CD14-positive monocyte (primary cell): ENCODE data around the gene NACA2. TPM values are rescaled to one million over a fixed set of nuclear protein-coding genes. Genes with fewer than 3 reads are reported as not detected.
"Not testable (repeated sequence)": the region's sequence is repeated elsewhere in the genome, so short reads cannot be mapped to it uniquely, and the experiment has no call there.

ENCODE experiments used
- DNase-seq, 3 donors: peaks; one replicate each; pipeline ENCODE4 v3.0.0-alpha.2; 2011 to 2022
- H2AFZ ChIP-seq: 2 replicates; pipeline ENCODE4 v1.6.0; 2012; ENCODE audit warnings: mild to moderate bottlenecking, low read depth, low read length, inconsistent platforms; ENCODE audit not compliant: insufficient read depth, poor library complexity, severe bottlenecking
- H3K27ac ChIP-seq, 2 donors: 1 replicate in 1 of 2; 2 replicates in 1 of 2; pipeline ENCODE4 v1.5.1; 2012 to 2013; ENCODE audit warnings: low read length in 2 of 2, control low read depth in 1 of 2, inconsistent platforms in 1 of 2, low read depth in 1 of 2, mild to moderate bottlenecking in 1 of 2
- H3K27me3 ChIP-seq, 2 donors: one replicate each; pipeline versions ENCODE4 v1.6.0 to v1.6.1; 2011 to 2013; ENCODE audit warnings: low read length in 2 of 2; ENCODE audit not compliant: control insufficient read depth in 2 of 2, insufficient read depth in 2 of 2
- H3K36me3 ChIP-seq, 2 donors: replicated peaks in 1 of 2; 1 replicate in 1 of 2; 2 replicates in 1 of 2; pipeline versions ENCODE4 v1.5.1 to v1.6.1; 2012 to 2013; ENCODE audit warnings: low read length in 2 of 2, control low read depth in 1 of 2, inconsistent platforms in 1 of 2, mild to moderate bottlenecking in 1 of 2; ENCODE audit not compliant: insufficient read depth in 2 of 2, control insufficient read depth in 1 of 2
- H3K4me1 ChIP-seq, 2 donors: 1 replicate in 1 of 2; 2 replicates in 1 of 2; pipeline versions ENCODE4 v1.5.1 to v1.6.1; 2012 to 2013; ENCODE audit warnings: low read length in 2 of 2, control low read depth in 1 of 2, inconsistent platforms in 1 of 2, mild to moderate bottlenecking in 1 of 2, moderate library complexity in 1 of 2; ENCODE audit not compliant: insufficient read depth in 2 of 2, control insufficient read depth in 1 of 2
- H3K4me2 ChIP-seq: replicated peaks from 2 replicates; pipeline ENCODE3; 2012; ENCODE audit warnings: low read length, moderate library complexity, mild to moderate bottlenecking; ENCODE audit not compliant: poor library complexity, severe bottlenecking; ENCODE audit errors: extremely low read depth
- H3K4me3 ChIP-seq, 3 experiments: fragments of 200-600 bp in 1 of 3; sonication (generic) in 1 of 3; replicated peaks in 1 of 3; 1 replicate in 2 of 3; 2 replicates in 1 of 3; pipeline ENCODE4 v1.5.1; 2011 to 2013; ENCODE audit warnings: low read length in 3 of 3, mild to moderate bottlenecking in 3 of 3, control low read depth in 2 of 3, low read depth in 2 of 3, inconsistent platforms in 1 of 3, moderate library complexity in 1 of 3
- H3K79me2 ChIP-seq: 2 replicates; pipeline ENCODE4 v1.6.0; 2012; ENCODE audit warnings: mild to moderate bottlenecking, control low read depth, inconsistent platforms, low read length, moderate library complexity; ENCODE audit not compliant: insufficient read depth
- H3K9ac ChIP-seq: 2 replicates; pipeline ENCODE4 v1.6.0; 2017; ENCODE audit warnings: low read length, mild to moderate bottlenecking; ENCODE audit not compliant: insufficient read depth, poor library complexity, severe bottlenecking
- H3K9me3 ChIP-seq, 2 donors: replicated peaks in 1 of 2; 1 replicate in 1 of 2; 2 replicates in 1 of 2; pipeline versions ENCODE4 v1.5.1 to v1.6.1; 2012 to 2013; ENCODE audit warnings: low read length in 2 of 2, control low read depth in 1 of 2; ENCODE audit not compliant: control insufficient read depth in 1 of 2, insufficient read depth in 1 of 2
- H4K20me1 ChIP-seq: 2 replicates; pipeline ENCODE4 v1.6.0; 2012; ENCODE audit warnings: mild to moderate bottlenecking, low read length, control low read depth, moderate library complexity; ENCODE audit not compliant: insufficient read depth
- H3K27ac Mint-ChIP-seq, 7 donors: one replicate each; pipeline ENCODE4 v1.8.0; 2020; ENCODE audit warnings: mild to moderate bottlenecking in 7 of 7, mixed read lengths in 7 of 7, moderate library complexity in 6 of 7, inconsistent platforms in 2 of 7
- H3K27me3 Mint-ChIP-seq, 3 donors: one replicate each; pipeline ENCODE4 v1.8.0; 2021 to 2022; ENCODE audit warnings: low read depth in 3 of 3, mild to moderate bottlenecking in 3 of 3, mixed read lengths in 3 of 3, moderate library complexity in 3 of 3, inconsistent platforms in 1 of 3
- H3K36me3 Mint-ChIP-seq, 2 donors: one replicate each; pipeline ENCODE4 v1.8.0; 2020; ENCODE audit warnings: mixed read lengths in 2 of 2, inconsistent platforms in 1 of 2, mild to moderate bottlenecking in 1 of 2
- H3K4me1 Mint-ChIP-seq: one replicate; pipeline ENCODE4 v1.8.0; 2020; ENCODE audit warnings: mild to moderate bottlenecking, mixed read lengths
- H3K4me3 Mint-ChIP-seq, 2 donors: one replicate each; pipeline ENCODE4 v1.8.0; 2020; ENCODE audit warnings: mild to moderate bottlenecking in 2 of 2, mixed read lengths in 2 of 2, moderate library complexity in 1 of 2
- H3K9me3 Mint-ChIP-seq, 7 donors: one replicate each; pipeline ENCODE4 v1.8.0; 2020 to 2022; ENCODE audit warnings: mixed read lengths in 7 of 7, mild to moderate bottlenecking in 6 of 7, moderate library complexity in 6 of 7, inconsistent platforms in 2 of 7
- CTCF ChIP-seq: fragments of 200-600 bp; IDR thresholded peaks from one replicate; pipeline ENCODE4 v1.8.0; 2022; ENCODE audit warnings: antibody characterized with exemption, mild to moderate bottlenecking
- WGBS: methylation state at CpG from one replicate; pipeline ENCODE4 v1.1.5; 2013; ENCODE audit warnings: missing lambda C conversion rate; ENCODE audit not compliant: insufficient coverage; 5-methylcytosine and 5-hydroxymethylcytosine counted together
- intact Hi-C, 2 donors: fragments of 100-400 bp; cut with micrococcal nuclease; formaldehyde crosslinking; loops; one replicate each; pipeline versions ENCODE4 v1.15.0 to v1.15.1; 2023
- polyA plus RNA-seq, 3 donors: library from polyadenylated mRNA; depleted of rRNA in 1 of 3; unstranded in 2 of 3; stranded (reverse) in 1 of 3; fragments of 300-500 nt in 2 of 3; fragments of >200 nt in 1 of 3; fragmentation: Illumina TruSeq in 2 of 3; gene quantifications; 1 replicate in 2 of 3; 2 replicates in 1 of 3; pipeline ENCODE4 v1.2.3, GENCODE V29; 2012 to 2021

The NACA2 gene
- polyA plus RNA-seq, 3 donors, result not detected

- no peaks in the 10 kb centered on the region for H3K4me1 Mint-ChIP-seq
- Histone ChIP-seq H3K4me1 (no peaks in the 10 kb centered on the region), H3K27ac (no peak overlapping the region), H3K9ac (no peak overlapping the region), H3K4me3 (no peak overlapping the region), H3K36me3 (no peaks in the 10 kb centered on the region), H3K79me2 (no peaks in the 10 kb centered on the region), H3K9me3 (peaks cover 0 to 3% of the 10 kb centered on the region in 2 donors), H4K20me1 (no peaks in the 10 kb centered on the region), H2AFZ (no peak overlapping the region), H3K27me3 (peaks cover 2 to 14% of the 10 kb centered on the region in 2 donors), H3K4me2 (no peak overlapping the region)
- H3K4me3 Mint-ChIP-seq, result no peak overlapping the region
- WGBS, result 67% methylated on average over 3 of the region's 5 CpGs
- peaks cover 3 to 10% (median 5%) of the 10 kb centered on the region in 7 donors for H3K9me3 Mint-ChIP-seq
- no peak overlapping the region for H3K27ac Mint-ChIP-seq
- TF ChIP-seq CTCF, result no peak
- H3K36me3 Mint-ChIP-seq, result no peaks in the 10 kb centered on the region
- intact Hi-C loops, result no loop called here
- DNase-seq, result no peak
- H3K27me3 Mint-ChIP-seq, result peaks cover 5 to 29% (median 15%) of the 10 kb centered on the region in 3 donors
These were observed 15.6 kb downstream of the NACA2 start for GRCh38 chr17:61575352-61575975.

GRCh38 chr17:61574542-61575351, 16.3 kb downstream of the NACA2 start:
- H3K27me3 ChIP-seq, result peaks cover 2 to 11% of the 10 kb centered on the region in 2 donors
- intact Hi-C loops, result no loop called here
- no peaks in the 10 kb centered on the region for H3K4me1 Mint-ChIP-seq

GRCh38 chr17:61572547-61572946, 18.5 kb downstream of the NACA2 start:
- H3K9me3 ChIP-seq, H3K27ac ChIP-seq, H3K4me2 ChIP-seq, H3K4me3 ChIP-seq, intact Hi-C loops, H3K36me3 ChIP-seq, H3K9ac ChIP-seq, H3K4me1 ChIP-seq, DNase-seq, H2AFZ ChIP-seq, H3K4me3 Mint-ChIP-seq, H3K36me3 Mint-ChIP-seq, H3K27me3 ChIP-seq, H3K27ac Mint-ChIP-seq, H4K20me1 ChIP-seq, H3K4me1 Mint-ChIP-seq, H3K79me2 ChIP-seq: not testable (repeated sequence)
- 100% methylated on average over 6 of the region's 7 CpGs for WGBS
- Mint-ChIP-seq H3K27me3 (peaks cover 2 to 18% (median 8%) of the 10 kb centered on the region in 3 donors), H3K9me3 (peaks cover 5 to 15% (median 9%) of the 10 kb centered on the region in 7 donors)

More at GRCh38 chr17:61574542-61575351, 16.3 kb downstream of the NACA2 start:
- Histone ChIP-seq H3K36me3 (no peaks in the 10 kb centered on the region), H3K9ac (no peak overlapping the region), H2AFZ (no peak overlapping the region), H3K4me2 (no peak overlapping the region), H3K27ac (no peak overlapping the region), H4K20me1 (no peaks in the 10 kb centered on the region), H3K4me1 (no peaks in the 10 kb centered on the region), H3K4me3 (no peak overlapping the region), H3K9me3 (peaks cover 0 to 4% of the 10 kb centered on the region in 2 donors), H3K79me2 (no peaks in the 10 kb centered on the region)
- DNase-seq, result no peak
- H3K27me3 Mint-ChIP-seq, result peaks cover 2 to 29% (median 13%) of the 10 kb centered on the region in 3 donors
- H3K9me3 Mint-ChIP-seq, result peaks cover 5 to 13% (median 7%) of the 10 kb centered on the region in 7 donors
- H3K27ac Mint-ChIP-seq, result no peak overlapping the region
- H3K36me3 Mint-ChIP-seq, result no peaks in the 10 kb centered on the region
- no peak overlapping the region for H3K4me3 Mint-ChIP-seq
- 27% methylated on average over 2 of the region's 9 CpGs for WGBS
- TF ChIP-seq CTCF, result no peak
